Smooth muscle cell (in vitro differentiated cells): ENCODE results near the gene LAS1L. TPM values are rescaled to one million over a fixed set of nuclear protein-coding genes. Genes with fewer than 3 reads are reported as not detected.

Experiments used
- DNase-seq: peaks from one replicate; lab custom pipeline; 2025; ENCODE audit not compliant: unreplicated experiment; lab: John Stamatoyannopoulos, UW
- H2AFZ ChIP-seq: fragments of 200-600 bp; sonication (generic); 2 replicates; pipeline ENCODE4 v1.6.0; 2016; ENCODE audit warnings: antibody characterized with exemption, low read depth, mild to moderate bottlenecking
- H3F3A ChIP-seq: fragments of 200-600 bp; sonication (generic); 2 replicates; pipeline ENCODE4 v1.6.0; 2017; ENCODE audit warnings: antibody characterized with exemption, low read depth
- H3K27ac ChIP-seq: fragments of 200-600 bp; sonication (generic); 2 replicates; pipeline ENCODE4 v1.5.1; 2016; ENCODE audit warnings: low read depth, mild to moderate bottlenecking
- H3K27me3 ChIP-seq: fragments of 200-600 bp; sonication (generic); 2 replicates; pipeline ENCODE4 v1.6.1; 2016; ENCODE audit warnings: low read depth, mild to moderate bottlenecking
- H3K36me3 ChIP-seq: fragments of 200-600 bp; sonication (generic); 2 replicates; pipeline ENCODE4 v1.5.1; 2016; ENCODE audit warnings: low read depth
- H3K4me1 ChIP-seq: fragments of 200-600 bp; sonication (generic); 2 replicates; pipeline ENCODE4 v1.5.1; 2016; ENCODE audit warnings: low read depth
- H3K4me2 ChIP-seq: fragments of 200-600 bp; sonication (generic); 2 replicates; pipeline ENCODE4 v1.6.0; 2016; ENCODE audit warnings: mild to moderate bottlenecking
- H3K4me3 ChIP-seq: fragments of 200-600 bp; sonication (generic); 2 replicates; pipeline ENCODE4 v1.5.1; 2016; ENCODE audit warnings: mild to moderate bottlenecking
- H3K79me2 ChIP-seq: fragments of 200-600 bp; sonication (generic); 2 replicates; pipeline ENCODE4 v1.6.0; 2016; ENCODE audit warnings: low read depth, mild to moderate bottlenecking
- H3K9ac ChIP-seq: fragments of 200-600 bp; sonication (generic); 2 replicates; pipeline ENCODE4 v1.6.0; 2016; ENCODE audit warnings: low read depth
- H3K9me3 ChIP-seq: fragments of 200-600 bp; sonication (generic); replicated peaks from 2 replicates; pipeline ENCODE4 v1.5.1; 2016; ENCODE audit warnings: low read depth
- H4K20me1 ChIP-seq: fragments of 200-600 bp; sonication (generic); 2 replicates; pipeline ENCODE4 v1.6.0; 2016; ENCODE audit warnings: low read depth
- WGBS: methylation state at CpG from one replicate; pipeline ENCODE4 v1.1.7; 2016; ENCODE audit warnings: low lambda C conversion rate; 5-methylcytosine and 5-hydroxymethylcytosine counted together
- polyA plus RNA-seq: library from polyadenylated mRNA; unstranded; fragments of >200 nt; fragmentation: Nextera tagmentation; extraction: Ambion mirVana; gene quantifications from 2 replicates; pipeline ENCODE4 v1.2.1, GENCODE V29; 2016
- total RNA-seq: library from RNA; depleted of rRNA; stranded (reverse); fragments of >200 nt; gene quantifications from 2 replicates; pipeline ENCODE4 v1.2.3, GENCODE V29; 2014
- TF ChIP-seq, protein P1 (sequence below): fragments of 200-600 bp; sonication (generic); IDR thresholded peaks from 2 replicates; pipeline ENCODE4 v1.5.1; 2017; ENCODE audit warnings: borderline replicate concordance, mild to moderate bottlenecking, antibody characterized with exemption; ENCODE audit not compliant: insufficient read depth, poor library complexity, severe bottlenecking

The LAS1L gene
- total RNA-seq (13.6 and 15.1 TPM in 2 replicates), polyA plus RNA-seq (20.0 and 25.6 TPM in 2 replicates)

DNA sequence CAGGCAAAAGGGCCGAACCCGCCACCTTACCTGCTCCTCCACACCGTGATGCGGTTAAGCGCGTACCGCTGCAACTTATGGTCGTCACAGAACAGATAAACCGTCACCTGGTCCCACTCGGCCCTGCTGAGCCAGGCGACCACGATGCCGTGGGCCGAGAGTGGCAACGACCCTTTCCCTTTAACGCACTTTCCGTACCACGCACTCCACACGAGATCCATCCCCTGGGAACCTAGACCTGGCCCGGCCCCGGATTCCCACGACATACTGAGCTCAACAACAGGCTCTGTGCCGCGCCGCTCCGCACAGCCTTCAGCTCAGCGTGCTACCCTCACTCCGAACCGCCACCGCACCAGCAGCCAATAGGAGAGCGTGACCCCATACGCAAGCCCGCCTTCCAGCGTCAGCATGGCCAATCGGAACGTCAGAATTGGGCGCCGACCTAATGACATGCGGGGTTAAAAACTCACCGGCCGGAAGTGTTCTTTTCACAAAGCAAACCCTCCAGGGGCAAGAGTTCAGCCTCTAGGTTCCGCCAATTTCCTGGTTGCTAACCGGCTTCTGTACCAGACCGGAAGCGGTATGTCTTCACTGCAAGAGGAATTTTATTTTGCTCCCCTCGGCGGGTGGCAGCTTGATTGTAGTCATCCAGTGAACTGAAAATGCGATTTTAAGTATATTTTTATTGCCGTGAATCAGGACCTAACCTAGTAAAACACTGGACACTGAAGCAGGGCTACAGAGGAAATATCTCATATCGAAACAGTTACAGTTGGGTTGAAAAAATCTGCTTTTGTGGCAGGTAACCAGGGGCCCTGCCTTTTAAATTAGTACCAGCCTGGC lies at the start of gene LAS1L:
Gene LAS1L (minus strand): TSS at position 338 of the 843 bp plus-strand sequence. CDS start 72 bp downstream, at position 266.
- H3K36me3 ChIP-seq = no peaks in the 10 kb centered on the region
- no peaks in the 10 kb centered on the region for H3K4me1 ChIP-seq
- peak within 1 kb of the TSS; percentile 63 for H3K27ac ChIP-seq
- peak within 1 kb of the TSS; percentile 77 for H3K9ac ChIP-seq
- no peaks in the 10 kb centered on the region for H3F3A ChIP-seq
- DNase-seq = peak; percentile 41
- peaks cover 13% of the 10 kb centered on the region for H3K79me2 ChIP-seq
- no peaks in the 10 kb centered on the region for H4K20me1 ChIP-seq
- peak within 1 kb of the TSS; percentile 73 for H3K4me3 ChIP-seq
- peak within 1 kb of the TSS; percentile 90 for H2AFZ ChIP-seq
- H3K27me3 ChIP-seq = no peaks in the 10 kb centered on the region
- TF ChIP-seq, protein P1, sequence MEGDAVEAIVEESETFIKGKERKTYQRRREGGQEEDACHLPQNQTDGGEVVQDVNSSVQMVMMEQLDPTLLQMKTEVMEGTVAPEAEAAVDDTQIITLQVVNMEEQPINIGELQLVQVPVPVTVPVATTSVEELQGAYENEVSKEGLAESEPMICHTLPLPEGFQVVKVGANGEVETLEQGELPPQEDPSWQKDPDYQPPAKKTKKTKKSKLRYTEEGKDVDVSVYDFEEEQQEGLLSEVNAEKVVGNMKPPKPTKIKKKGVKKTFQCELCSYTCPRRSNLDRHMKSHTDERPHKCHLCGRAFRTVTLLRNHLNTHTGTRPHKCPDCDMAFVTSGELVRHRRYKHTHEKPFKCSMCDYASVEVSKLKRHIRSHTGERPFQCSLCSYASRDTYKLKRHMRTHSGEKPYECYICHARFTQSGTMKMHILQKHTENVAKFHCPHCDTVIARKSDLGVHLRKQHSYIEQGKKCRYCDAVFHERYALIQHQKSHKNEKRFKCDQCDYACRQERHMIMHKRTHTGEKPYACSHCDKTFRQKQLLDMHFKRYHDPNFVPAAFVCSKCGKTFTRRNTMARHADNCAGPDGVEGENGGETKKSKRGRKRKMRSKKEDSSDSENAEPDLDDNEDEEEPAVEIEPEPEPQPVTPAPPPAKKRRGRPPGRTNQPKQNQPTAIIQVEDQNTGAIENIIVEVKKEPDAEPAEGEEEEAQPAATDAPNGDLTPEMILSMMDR = no peak
- peak within 1 kb of the TSS; percentile 89 for H3K4me2 ChIP-seq
- H3K9me3 ChIP-seq = no peaks in the 10 kb centered on the region
- WGBS = 43% methylated on average over 50 of the region's 50 CpGs

DNA sequence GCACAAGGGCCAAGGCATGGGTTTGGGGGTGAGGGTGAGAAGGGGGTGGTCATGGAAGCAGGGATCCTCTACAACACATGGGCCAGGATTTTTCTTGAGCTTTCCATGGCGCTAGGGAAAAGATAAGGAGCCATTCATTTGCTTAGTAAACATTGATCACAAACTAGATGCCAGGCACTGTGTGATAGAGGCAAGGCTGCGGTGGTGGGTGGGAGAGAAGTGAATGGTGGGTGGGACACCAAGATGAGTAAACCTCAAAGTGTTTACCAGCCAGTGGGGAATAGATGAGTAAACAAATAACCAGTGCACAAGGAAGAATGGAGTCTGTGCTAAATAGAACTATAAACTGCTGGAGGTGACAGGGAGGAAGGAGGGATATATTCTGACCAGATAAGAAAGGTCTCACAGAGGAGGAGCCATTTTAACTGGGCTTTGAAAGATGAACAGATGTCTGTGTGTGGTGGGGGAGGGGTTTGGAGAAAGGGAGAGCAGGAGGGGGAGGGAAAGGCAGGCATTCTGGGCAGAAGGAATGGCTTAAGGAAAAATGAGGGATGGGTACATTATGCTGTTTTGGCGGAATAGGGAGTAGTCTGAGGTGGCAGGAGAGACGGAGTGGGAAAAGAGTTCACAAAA lies 48.0 kb upstream of the LAS1L start:
- peak overlapping the region; percentile 72 for H3K4me2 ChIP-seq
- WGBS = 49% methylated on average over 4 of the region's 4 CpGs
- H3K36me3 ChIP-seq = no peaks in the 10 kb centered on the region
- no peaks in the 10 kb centered on the region for H3K9me3 ChIP-seq
- no peaks in the 10 kb centered on the region for H3K4me1 ChIP-seq
- no peaks in the 10 kb centered on the region for H4K20me1 ChIP-seq
- H3K27ac ChIP-seq = peak overlapping the region; percentile 44
- peak overlapping the region; percentile 81 for H2AFZ ChIP-seq
- H3K9ac ChIP-seq = no peak overlapping the region
- H3K4me3 ChIP-seq = no peak overlapping the region
- DNase-seq = no peak
- H3K79me2 ChIP-seq = no peaks in the 10 kb centered on the region
- no peaks in the 10 kb centered on the region for H3K27me3 ChIP-seq
- TF ChIP-seq, protein P1 = no peak
- no peaks in the 10 kb centered on the region for H3F3A ChIP-seq

DNA sequence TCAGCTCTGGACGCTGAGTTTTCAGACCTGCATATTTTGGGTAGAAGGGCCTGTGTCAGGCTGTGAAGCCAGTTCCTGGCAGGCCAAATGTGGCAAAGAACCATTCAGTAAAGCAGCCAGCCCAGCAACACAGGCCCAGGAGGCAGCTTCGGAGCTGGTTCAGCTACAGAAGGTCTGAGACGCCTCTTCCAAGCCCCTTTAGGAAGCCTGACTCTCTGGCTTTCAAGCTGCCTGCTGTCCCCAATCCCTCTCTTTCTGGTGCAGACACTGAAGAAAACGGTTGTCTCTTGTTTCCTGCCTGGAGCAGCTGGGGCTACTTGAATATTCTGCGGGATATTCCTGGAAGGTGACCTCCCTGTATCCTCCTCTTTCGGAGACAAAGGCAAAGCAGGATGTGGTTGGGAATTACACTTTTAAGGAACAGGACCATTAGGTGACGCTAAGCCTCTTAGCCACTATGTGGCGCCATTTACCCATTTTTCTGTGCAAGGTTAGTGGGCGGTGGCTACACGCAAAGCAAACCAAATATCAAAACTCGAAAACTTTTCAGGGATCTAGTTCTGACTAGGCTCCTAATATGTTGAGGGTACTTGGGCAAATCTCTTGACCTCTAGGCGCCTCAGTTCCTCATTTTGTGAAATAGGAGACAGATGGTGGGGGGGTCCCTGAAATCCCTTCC lies 47.2 kb upstream of the LAS1L start:
- no peaks in the 10 kb centered on the region for H3K27me3 ChIP-seq
- no peaks in the 10 kb centered on the region for H3K79me2 ChIP-seq
- peak; percentile 0 for DNase-seq
- H3K36me3 ChIP-seq = no peaks in the 10 kb centered on the region
- peak overlapping the region; percentile 81 for H2AFZ ChIP-seq
- TF ChIP-seq, protein P1 = peak; percentile 62
- peak overlapping the region; percentile 44 for H3K27ac ChIP-seq
- H3F3A ChIP-seq = no peaks in the 10 kb centered on the region
- WGBS = 32% methylated on average over 12 of the region's 12 CpGs
- H3K9ac ChIP-seq = no peak overlapping the region
- no peaks in the 10 kb centered on the region for H4K20me1 ChIP-seq
- no peaks in the 10 kb centered on the region for H3K4me1 ChIP-seq
- no peaks in the 10 kb centered on the region for H3K9me3 ChIP-seq
- peak overlapping the region; percentile 72 for H3K4me2 ChIP-seq
- no peak overlapping the region for H3K4me3 ChIP-seq
